HG02981 (cell line): Measurements from ENCODE around the gene SEPTIN12.
A peak's percentile ranks its signal among the peaks of the same experiment; 100 is the strongest.
"Not testable (repeated sequence)": the region's sequence is repeated elsewhere in the genome, so short reads cannot be mapped to it uniquely, and the experiment has no call there.

Experiments used
- ATAC-seq: cut with Tn5 transposase; IDR thresholded peaks from one replicate; pipeline ENCODE4 v1.9.1; 2021; ENCODE audit warnings: mild to moderate bottlenecking, moderate library complexity; ENCODE audit not compliant: unreplicated experiment

SEPTIN12 gene

GRCh38 chr16:4760221-4760910 lies 27.8 kb downstream of the SEPTIN12 start:
- ATAC-seq, result no peak

- ATAC-seq, result no peak
Measured at GRCh38 chr16:4755687-4756086, 32.5 kb downstream of the SEPTIN12 start.

GRCh38 chr16:4754865-4755264 lies 33.3 kb downstream of the SEPTIN12 start:
- no peak for ATAC-seq

GRCh38 chr16:4753227-4753626 lies 34.9 kb downstream of the SEPTIN12 start:
- ATAC-seq, result no peak

- ATAC-seq, result no peak
Measured at GRCh38 chr16:4752351-4753100, 35.6 kb downstream of the SEPTIN12 start.

- ATAC-seq, result no peak
Measured at GRCh38 chr16:4750896-4751295, 37.2 kb downstream of the SEPTIN12 start.

GRCh38 chr16:4749700-4750257 lies 38.4 kb downstream of the SEPTIN12 start:
- ATAC-seq, result no peak

GRCh38 chr16:4748682-4749411 lies 39.3 kb downstream of the SEPTIN12 start:
- ATAC-seq, result no peak

- no peak for ATAC-seq
Measured at GRCh38 chr16:4747906-4748681, 40.1 kb downstream of the SEPTIN12 start.

- ATAC-seq, result no peak
Measured at GRCh38 chr16:4746991-4747574, 41.1 kb downstream of the SEPTIN12 start.

GRCh38 chr16:4746215-4746614 lies 41.9 kb downstream of the SEPTIN12 start:
- no peak for ATAC-seq

GRCh38 chr16:4745274-4745569 lies 42.9 kb downstream of the SEPTIN12 start:
- no peak for ATAC-seq

- ATAC-seq, result no peak
Measured at GRCh38 chr16:4744555-4745273, 43.4 kb downstream of the SEPTIN12 start.

- no peak for ATAC-seq
Measured at GRCh38 chr16:4743226-4743878, 44.8 kb downstream of the SEPTIN12 start.

- ATAC-seq, result not testable (repeated sequence)
Measured at GRCh38 chr16:4738370-4738769, 49.8 kb downstream of the SEPTIN12 start.

GRCh38 chr16:4737545-4737944 lies 50.6 kb downstream of the SEPTIN12 start:
- no peak for ATAC-seq

- no peak for ATAC-seq
Measured at GRCh38 chr16:4736546-4736945, 51.6 kb downstream of the SEPTIN12 start.

GRCh38 chr16:4734730-4735535 lies 53.2 kb downstream of the SEPTIN12 start:
- peak; percentile 58 for ATAC-seq
